BJ (cell line): Measurements from ENCODE around the gene KCND3. TPM values are rescaled to one million over a fixed set of nuclear protein-coding genes. Genes with fewer than 3 reads are reported as not detected.

Source experiments
- CTCF ChIA-PET: fragments of 350-600 bp; formaldehyde crosslinking; extraction: SDS; loops from one replicate; lab custom pipeline; 2021; ENCODE audit warnings: antibody characterized with exemption, inconsistent platforms; lab: Yijun Ruan, JAX
- POLR2A ChIA-PET: fragments of 300-600 bp; sonication (Branson Sonifier 250); formaldehyde crosslinking; extraction: SDS; loops from one replicate; lab custom pipeline; 2021; ENCODE audit warnings: antibody characterized with exemption; lab: Charles Lee
- DNase-seq: peaks from one replicate; pipeline ENCODE4 v3.0.0-alpha.2; 2011; ENCODE audit warnings: low read depth
- H3K27me3 ChIP-seq: 2 replicates; pipeline ENCODE4 v1.6.0; 2011; ENCODE audit warnings: low read length; ENCODE audit not compliant: control insufficient read depth, insufficient read depth
- H3K36me3 ChIP-seq: 2 replicates; pipeline ENCODE4 v1.5.1; 2011; ENCODE audit warnings: low read length; ENCODE audit not compliant: control insufficient read depth, insufficient read depth
- H3K4me3 ChIP-seq: 2 replicates; pipeline ENCODE4 v1.5.1; 2011; ENCODE audit warnings: low read depth, mild to moderate bottlenecking, control low read depth, low read length
- polyA plus RNA-seq: library from polyadenylated mRNA; depleted of rRNA; stranded (reverse); fragments of >200 nt; gene quantifications from 2 replicates; pipeline ENCODE4 v1.2.3, GENCODE V29; 2011
- TF ChIP-seq, protein P1 (sequence below): IDR thresholded peaks from 2 replicates; pipeline ENCODE4 v1.5.1; 2011; ENCODE audit warnings: low read depth, mild to moderate bottlenecking, control low read depth, inconsistent platforms, low read length, moderate library complexity; ENCODE audit not compliant: insufficient read depth

The KCND3 gene
- polyA plus RNA-seq, 1 experiment: 3.6 TPM

DNA sequence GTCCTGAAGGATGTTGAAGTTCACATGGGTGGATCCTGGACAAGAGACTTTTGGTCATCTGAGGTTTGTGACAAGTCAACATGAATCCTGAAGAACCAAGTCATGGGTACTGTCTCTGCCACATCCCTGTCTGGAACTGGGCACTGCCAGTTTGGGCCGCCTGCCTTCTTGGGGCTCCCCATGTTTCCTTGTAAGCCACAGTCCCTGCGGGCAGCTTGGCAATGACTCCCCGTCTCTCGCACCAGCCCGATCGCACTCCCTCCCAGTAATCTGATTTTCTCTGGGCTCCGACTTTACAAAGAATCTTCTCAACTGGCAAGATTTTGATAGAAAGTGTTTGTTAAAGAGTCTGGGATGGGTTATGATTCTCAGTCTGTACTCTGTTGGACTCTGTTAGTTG lies 153.4 kb downstream of the KCND3 start:
- no peak overlapping the region for H3K4me3 ChIP-seq
- TF ChIP-seq, protein P1, sequence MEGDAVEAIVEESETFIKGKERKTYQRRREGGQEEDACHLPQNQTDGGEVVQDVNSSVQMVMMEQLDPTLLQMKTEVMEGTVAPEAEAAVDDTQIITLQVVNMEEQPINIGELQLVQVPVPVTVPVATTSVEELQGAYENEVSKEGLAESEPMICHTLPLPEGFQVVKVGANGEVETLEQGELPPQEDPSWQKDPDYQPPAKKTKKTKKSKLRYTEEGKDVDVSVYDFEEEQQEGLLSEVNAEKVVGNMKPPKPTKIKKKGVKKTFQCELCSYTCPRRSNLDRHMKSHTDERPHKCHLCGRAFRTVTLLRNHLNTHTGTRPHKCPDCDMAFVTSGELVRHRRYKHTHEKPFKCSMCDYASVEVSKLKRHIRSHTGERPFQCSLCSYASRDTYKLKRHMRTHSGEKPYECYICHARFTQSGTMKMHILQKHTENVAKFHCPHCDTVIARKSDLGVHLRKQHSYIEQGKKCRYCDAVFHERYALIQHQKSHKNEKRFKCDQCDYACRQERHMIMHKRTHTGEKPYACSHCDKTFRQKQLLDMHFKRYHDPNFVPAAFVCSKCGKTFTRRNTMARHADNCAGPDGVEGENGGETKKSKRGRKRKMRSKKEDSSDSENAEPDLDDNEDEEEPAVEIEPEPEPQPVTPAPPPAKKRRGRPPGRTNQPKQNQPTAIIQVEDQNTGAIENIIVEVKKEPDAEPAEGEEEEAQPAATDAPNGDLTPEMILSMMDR: no peak
- H3K27me3 ChIP-seq: no peaks in the 10 kb centered on the region
- DNase-seq: no peak
- CTCF ChIA-PET: no interaction called here
- H3K36me3 ChIP-seq: no peaks in the 10 kb centered on the region
- POLR2A ChIA-PET: no interaction called here

DNA sequence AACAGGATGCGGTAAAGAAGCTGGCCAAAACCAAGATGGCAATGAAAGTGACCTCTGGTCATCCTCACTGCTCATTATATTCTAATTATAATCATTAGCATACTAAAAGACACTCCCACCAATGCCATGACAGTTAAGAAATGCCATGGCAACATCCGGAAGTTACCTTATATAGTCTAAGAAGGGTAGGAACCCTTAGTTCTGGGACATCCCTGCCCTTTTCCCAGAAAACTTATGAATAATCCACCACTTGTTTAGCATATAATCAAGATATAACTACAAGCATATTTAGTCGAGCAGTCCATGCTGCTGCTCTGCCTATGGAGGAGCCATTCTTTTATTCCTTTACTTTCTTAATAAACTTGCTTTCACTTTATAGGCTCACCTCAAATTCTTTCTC lies 154.0 kb downstream of the KCND3 start:
- no peak for DNase-seq
- ChIA-PET POLR2A (no interaction called here), CTCF (no interaction called here)
- no peak overlapping the region for H3K4me3 ChIP-seq
- no peaks in the 10 kb centered on the region for H3K36me3 ChIP-seq
- TF ChIP-seq, protein P1: no peak
- H3K27me3 ChIP-seq: no peaks in the 10 kb centered on the region

DNA sequence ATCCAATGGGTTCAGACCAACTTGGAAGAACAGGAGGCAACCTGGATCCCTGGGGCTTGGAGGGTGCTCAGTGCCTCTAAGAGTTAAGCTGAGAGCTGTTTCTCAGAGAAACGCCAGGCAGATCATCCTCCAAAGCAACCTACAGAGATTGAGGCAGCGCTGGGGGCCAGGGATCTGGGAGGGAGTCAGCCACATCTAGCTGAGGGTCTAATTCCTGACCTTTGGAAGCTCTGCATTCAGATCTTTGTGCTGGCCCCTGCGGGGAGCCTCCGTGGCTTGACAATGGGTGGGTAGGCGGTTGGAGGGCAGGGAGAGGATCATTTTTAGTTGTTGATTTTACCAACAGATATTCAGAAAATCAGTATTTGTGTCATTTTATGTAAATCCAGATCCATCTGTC lies 154.5 kb downstream of the KCND3 start:
- TF ChIP-seq, protein P1: no peak
- no peaks in the 10 kb centered on the region for H3K36me3 ChIP-seq
- ChIA-PET CTCF (no interaction called here), POLR2A (no interaction called here)
- H3K4me3 ChIP-seq: no peak overlapping the region
- DNase-seq: no peak
- no peaks in the 10 kb centered on the region for H3K27me3 ChIP-seq

GRCh38 chr1:111833334-111833733 lies 156.1 kb downstream of the KCND3 start:
- TF ChIP-seq, protein P1: no peak
- no peak overlapping the region for H3K4me3 ChIP-seq
- no peaks in the 10 kb centered on the region for H3K27me3 ChIP-seq
- DNase-seq: no peak
- ChIA-PET CTCF (interaction anchor here (0.6 kb wide), 1 partner anchor 125 kb away, joined by 3 read pairs; no protein-coding TSS in a partner anchor), POLR2A (no interaction called here)
- H3K36me3 ChIP-seq: no peaks in the 10 kb centered on the region

DNA sequence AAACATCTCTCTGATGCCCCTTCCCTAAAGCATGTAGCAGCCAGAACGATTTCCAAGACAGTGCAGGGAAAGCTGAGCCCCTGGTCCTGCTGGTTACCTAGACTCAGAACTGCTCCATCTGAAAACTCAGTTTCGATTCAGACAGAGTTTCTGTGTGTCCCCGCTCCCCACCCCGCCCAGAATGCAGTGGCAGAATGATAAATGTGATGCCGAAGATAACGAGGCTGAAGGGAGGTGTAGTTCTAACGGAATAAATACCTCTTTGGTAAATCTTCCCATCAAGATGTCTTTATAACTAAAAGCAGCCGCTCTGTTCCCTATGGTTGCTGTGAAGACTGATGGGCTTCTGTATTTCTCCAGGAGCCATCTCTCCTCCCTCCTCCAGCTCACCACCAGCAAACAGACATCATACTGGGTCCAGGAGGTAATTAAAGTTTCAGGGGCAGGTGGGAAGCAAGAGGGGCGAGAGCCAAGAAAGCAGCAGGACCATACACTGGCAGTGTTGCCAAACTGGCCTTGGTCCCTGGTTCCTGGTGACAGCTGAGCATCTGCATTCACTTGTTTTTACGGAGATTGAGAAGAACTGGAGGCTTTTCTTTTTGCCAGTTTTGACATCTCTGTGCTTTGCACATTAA lies 156.8 kb downstream of the KCND3 start:
- CTCF ChIA-PET: no interaction called here
- TF ChIP-seq, protein P1: no peak

More for the DNA sequence above, 156.8 kb downstream of the KCND3 start:
- POLR2A ChIA-PET: no interaction called here
- Histone ChIP-seq H3K36me3 (no peaks in the 10 kb centered on the region), H3K27me3 (no peaks in the 10 kb centered on the region), H3K4me3 (no peak overlapping the region)
- no peak for DNase-seq
